H1 (cell line): ENCODE results near the gene LCE1E. TPM values are rescaled to one million over a fixed set of nuclear protein-coding genes. Genes with fewer than 3 reads are reported as not detected.

Experiments
- CTCF ChIA-PET: fragments of 300-600 bp; sonication (Branson Sonifier 250); formaldehyde crosslinking; loops from one replicate; lab custom pipeline; 2021; ENCODE audit not compliant: partially characterized antibody; lab: Charles Lee
- POLR2A ChIA-PET: fragments of 300-600 bp; sonication (Branson Sonifier 250); formaldehyde crosslinking; loops from one replicate; lab custom pipeline; 2021; ENCODE audit warnings: inconsistent platforms; ENCODE audit not compliant: partially characterized antibody; lab: Charles Lee
- DNase-seq, 2 experiments: peaks; one replicate each; pipeline versions ENCODE4 v3.0.0 to v3.0.0-alpha.2; 2010 to 2022; ENCODE audit warnings: low spot score in 2 of 2, low read depth in 1 of 2, mixed read lengths in 1 of 2
- FAIRE-seq: peaks from 2 replicates; lab custom pipeline; 2011; peaks lifted over from hg19 to GRCh38; lab: Jason Lieb, UNC
- H2AFZ ChIP-seq: 2 replicates; pipeline ENCODE4 v1.8.1; 2012; ENCODE audit warnings: low read length, inconsistent platforms
- H2AK5ac ChIP-seq: 2 replicates; pipeline ENCODE4 v1.6.1; 2013; ENCODE audit warnings: low read depth, low read length
- H2BK120ac ChIP-seq: replicated peaks from 2 replicates; pipeline ENCODE3; 2013; ENCODE audit warnings: low read depth, low read length, inconsistent platforms
- H2BK12ac ChIP-seq: 2 replicates; pipeline ENCODE4 v1.6.1; 2013; ENCODE audit warnings: low read depth, low read length
- H2BK15ac ChIP-seq: 2 replicates; pipeline ENCODE4 v1.6.1; 2013; ENCODE audit warnings: low read length
- H2BK20ac ChIP-seq: 2 replicates; pipeline ENCODE4 v1.6.1; 2013; ENCODE audit warnings: low read length
- H2BK5ac ChIP-seq: 2 replicates; pipeline ENCODE4 v1.6.1; 2013; ENCODE audit warnings: low read depth, low read length
- H3K14ac ChIP-seq: 2 replicates; pipeline ENCODE4 v1.6.1; 2013; ENCODE audit warnings: inconsistent platforms; ENCODE audit not compliant: insufficient read length
- H3K18ac ChIP-seq: 2 replicates; pipeline ENCODE4 v1.6.1; 2013; ENCODE audit warnings: low read length; ENCODE audit errors: extremely low read depth
- H3K23ac ChIP-seq: 2 replicates; pipeline ENCODE4 v1.6.1; 2013; ENCODE audit warnings: inconsistent platforms; ENCODE audit not compliant: insufficient read length
- H3K23me2 ChIP-seq: 2 replicates; pipeline ENCODE4 v1.6.1; 2013; ENCODE audit warnings: low read depth, low read length
- H3K27ac ChIP-seq: 2 replicates; pipeline ENCODE4 v1.6.1; 2011; ENCODE audit warnings: low read depth, low read length, inconsistent platforms
- H3K27me3 ChIP-seq, 4 experiments: replicated peaks in 1 of 4; 1 replicate in 1 of 4; 2 replicates in 3 of 4; pipeline versions ENCODE4 v1.6.1 to v1.8.1; 2011 to 2013; ENCODE audit warnings: low read length in 3 of 4, mild to moderate bottlenecking in 3 of 4, inconsistent platforms in 2 of 4, mixed read lengths in 2 of 4, moderate library complexity in 1 of 4; ENCODE audit not compliant: control insufficient read depth in 3 of 4, insufficient read depth in 3 of 4; ENCODE audit errors: extremely low read depth in 1 of 4
- H3K36me3 ChIP-seq, 4 experiments: 2 replicates each; pipeline versions ENCODE4 v1.6.1 to v1.8.1; 2011 to 2013; ENCODE audit warnings: mild to moderate bottlenecking in 4 of 4, low read length in 3 of 4, moderate library complexity in 2 of 4, control low read depth in 1 of 4, inconsistent platforms in 1 of 4; ENCODE audit not compliant: insufficient read depth in 4 of 4, control insufficient read depth in 2 of 4
- H3K4ac ChIP-seq: replicated peaks from 2 replicates; pipeline ENCODE3; 2013; ENCODE audit warnings: low read length, low read depth, mixed read lengths, inconsistent platforms; ENCODE audit not compliant: insufficient read length
- H3K4me1 ChIP-seq, 4 experiments: replicated peaks in 1 of 4; 1 replicate in 1 of 4; 2 replicates in 3 of 4; pipeline versions ENCODE4 v1.6.1 to v1.8.1; 2011 to 2013; ENCODE audit warnings: low read length in 3 of 4, inconsistent platforms in 2 of 4, mixed read lengths in 1 of 4; ENCODE audit not compliant: insufficient read depth in 4 of 4, control insufficient read depth in 3 of 4
- H3K4me2 ChIP-seq, 2 experiments: 2 replicates each; pipeline versions ENCODE4 v1.6.1 to v1.8.1; 2011 to 2013; ENCODE audit warnings: low read depth in 2 of 2, low read length in 2 of 2, control low read depth in 1 of 2, inconsistent platforms in 1 of 2, mild to moderate bottlenecking in 1 of 2; ENCODE audit not compliant: insufficient read depth in 1 of 2
- H3K4me3 ChIP-seq, 4 experiments: fragments of 200-600, 300-600 bp in 1 of 4; sonication (generic), shearing (Covaris generic), sonication (Bioruptor Twin) in 1 of 4; 2 replicates each; pipeline versions ENCODE4 v1.5.1 to v1.8.1; 2011 to 2016; ENCODE audit warnings: low read length in 4 of 4, low read depth in 3 of 4, control low read depth in 2 of 4, inconsistent platforms in 2 of 4, mild to moderate bottlenecking in 2 of 4, mixed read lengths in 1 of 4, moderate library complexity in 1 of 4; ENCODE audit not compliant: insufficient read depth in 2 of 4; ENCODE audit errors: extremely low read depth in 1 of 4
- H3K56ac ChIP-seq: replicated peaks from 2 replicates; pipeline ENCODE3; 2013; ENCODE audit warnings: low read depth, mild to moderate bottlenecking, mixed read lengths, low read length, inconsistent platforms; ENCODE audit not compliant: insufficient read length
- H3K79me1 ChIP-seq: 2 replicates; pipeline ENCODE4 v1.6.1; 2013; ENCODE audit warnings: low read depth, low read length, control low read depth
- H3K79me2 ChIP-seq, 2 experiments: 2 replicates each; pipeline versions ENCODE4 v1.6.1 to v1.8.1; 2012 to 2013; ENCODE audit warnings: low read length in 2 of 2, mild to moderate bottlenecking in 2 of 2, inconsistent platforms in 1 of 2; ENCODE audit not compliant: insufficient read depth in 2 of 2, control insufficient read depth in 1 of 2
- H3K9ac ChIP-seq, 4 experiments: replicated peaks in 1 of 4; 1 replicate in 1 of 4; 2 replicates in 3 of 4; pipeline versions ENCODE4 v1.6.1 to v1.8.1; 2011 to 2013; ENCODE audit warnings: low read depth in 3 of 4, low read length in 3 of 4, control low read depth in 2 of 4, mild to moderate bottlenecking in 2 of 4, moderate library complexity in 2 of 4, inconsistent platforms in 1 of 4; ENCODE audit errors: extremely low read depth in 1 of 4
- H3K9me3 ChIP-seq, 2 experiments: 2 replicates each; pipeline versions ENCODE4 v1.6.1 to v1.8.1; 2012 to 2013; ENCODE audit warnings: mild to moderate bottlenecking in 2 of 2, moderate library complexity in 2 of 2, control low read depth in 1 of 2, inconsistent platforms in 1 of 2, low read depth in 1 of 2, low read length in 1 of 2, mixed read lengths in 1 of 2; ENCODE audit not compliant: insufficient read depth in 2 of 2
- H4K20me1 ChIP-seq, 2 experiments: replicated peaks in 1 of 2; 2 replicates each; pipeline versions ENCODE3 to v1.8.1; 2011 to 2013; ENCODE audit warnings: inconsistent platforms in 2 of 2, low read length in 2 of 2, mild to moderate bottlenecking in 1 of 2; ENCODE audit not compliant: insufficient read depth in 2 of 2, control insufficient read depth in 1 of 2
- H4K5ac ChIP-seq: 2 replicates; pipeline ENCODE4 v1.6.1; 2013; ENCODE audit warnings: low read length, low read depth, mixed read lengths, inconsistent platforms; ENCODE audit not compliant: insufficient read length
- H4K8ac ChIP-seq: 2 replicates; pipeline ENCODE4 v1.8.0; 2013; ENCODE audit warnings: mild to moderate bottlenecking, moderate library complexity, low read length, inconsistent platforms; ENCODE audit not compliant: insufficient read depth; ENCODE audit errors: extremely low read depth
- H4K91ac ChIP-seq: replicated peaks from 2 replicates; pipeline ENCODE3; 2013; ENCODE audit warnings: low read length, mixed read lengths, inconsistent platforms; ENCODE audit not compliant: insufficient read length
- ATF2 ChIP-seq: IDR thresholded peaks from 2 replicates; pipeline ENCODE4 v1.6.1; 2012; ENCODE audit warnings: low read length, inconsistent platforms
- HDAC6 ChIP-seq: IDR thresholded peaks from one replicate; pipeline ENCODE4 v1.7.1; 2012; ENCODE audit warnings: low read depth, mild to moderate bottlenecking, inconsistent platforms, low read length, moderate library complexity
- KDM5A ChIP-seq: fragments of 200-600 bp; IDR thresholded peaks from 2 replicates; pipeline ENCODE4 v1.7.1; 2012; ENCODE audit warnings: mild to moderate bottlenecking, low read length, inconsistent platforms, mixed read lengths
- NRF1 ChIP-seq: IDR thresholded peaks from 2 replicates; pipeline ENCODE4 v1.6.1; 2011; ENCODE audit warnings: mild to moderate bottlenecking, low read depth, low read length, improper control_type of control experiment
- PHF8 ChIP-seq: fragments of 200-600 bp; sonication (generic); conservative IDR thresholded peaks from 2 replicates; pipeline ENCODE4 v1.7.1; 2012; ENCODE audit warnings: low read depth, mild to moderate bottlenecking, inconsistent platforms, low read length, moderate library complexity
- RFX5 ChIP-seq: IDR thresholded peaks from 2 replicates; pipeline ENCODE4 v1.6.1; 2011; ENCODE audit warnings: low read depth, low read length, improper control_type of control experiment, borderline replicate concordance
- SIN3A ChIP-seq, 2 experiments: IDR thresholded peaks in 1 of 2; conservative IDR thresholded peaks in 1 of 2; 2 replicates each; pipeline ENCODE4 v1.6.1; 2011 to 2012; ENCODE audit warnings: low read length in 2 of 2, improper control_type of control experiment in 1 of 2, low read depth in 1 of 2, mild to moderate bottlenecking in 1 of 2
- WGBS, 2 experiments: shearing (Covaris generic) in 1 of 2; methylation state at CpG; one replicate each; pipeline versions ENCODE4 v1.1.6 to v1.1.7; 2013 to 2015; ENCODE audit warnings: low lambda C conversion rate in 2 of 2, mixed read lengths in 2 of 2, inconsistent platforms in 1 of 2, low coverage in 1 of 2, missing lambda C conversion rate in 1 of 2; ENCODE audit not compliant: insufficient replicate concordance in 2 of 2, insufficient coverage in 1 of 2, insufficient read length in 1 of 2; ENCODE audit errors: extremely low coverage in 1 of 2, missing lambda C conversion rate in 1 of 2; 5-methylcytosine and 5-hydroxymethylcytosine counted together
- polyA plus RNA-seq, 7 experiments: library from polyadenylated mRNA; depleted of rRNA in 3 of 7; stranded (reverse) in 5 of 7; unstranded in 2 of 7; fragments of >200 nt in 5 of 7; fragments of 200-250 nt in 2 of 7; gene quantifications; 1 replicate in 5 of 7; 2 replicates in 1 of 7; 4 replicates in 1 of 7; pipeline versions ENCODE4 v1.2.1 to v1.2.3, GENCODE V29; 2011 to 2013; ENCODE audit warnings: missing spikeins in 2 of 7, mixed read lengths in 2 of 7
- total RNA-seq: library from RNA; stranded (reverse); fragmentation: NEBNext Ultra II Directional; extraction: Animal tissue kit (Norgen Biotek cat#: 25700); gene quantifications from 2 replicates; pipeline ENCODE4 v1.2.1, GENCODE V29; 2021

LCE1E gene
- total and polyA plus RNA-seq, 2 of the 8 experiments (the other 6 are each of a cell fraction or from before 2014, with no cell fraction given), result not detected

- Histone ChIP-seq H3K23me2 (no peaks in the 10 kb centered on the region), H3K9me3 (peaks cover 80 to 90% of the 10 kb centered on the region in 2 experiments), H3K27me3 (no peaks in the 10 kb centered on the region), H3K4ac (no peak overlapping the region), H3K79me2 (no peaks in the 10 kb centered on the region), H2AK5ac (no peak overlapping the region), H2BK5ac (no peak overlapping the region), H3K18ac (no peak overlapping the region), H3K27ac (no peak overlapping the region), H2BK120ac (no peak overlapping the region), H3K9ac (no peak overlapping the region), H4K91ac (no peak overlapping the region), H2BK20ac (no peak overlapping the region), H3K56ac (no peak overlapping the region), H3K4me2 (no peak overlapping the region), H3K23ac (no peak overlapping the region), H3K79me1 (no peaks in the 10 kb centered on the region), H3K4me3 (no peak overlapping the region), H4K8ac (no peak overlapping the region), H4K20me1 (no peaks in the 10 kb centered on the region), H3K36me3 (no peaks in the 10 kb centered on the region; a peak in 1 of 8 replicates), H3K4me1 (no peaks in the 10 kb centered on the region), H2AFZ (no peak overlapping the region), H2BK12ac (no peak overlapping the region), H4K5ac (no peak overlapping the region), H2BK15ac (no peak overlapping the region), H3K14ac (no peak overlapping the region)
- ChIA-PET CTCF (no interaction called here), POLR2A (no interaction called here)
- TF ChIP-seq ATF2, result no peak
- TF ChIP-seq RFX5, result no peak
- no peak for TF ChIP-seq SIN3A (conservative IDR thresholded peaks at IDR 0.05 in 1 of 2, IDR thresholded peaks at IDR 0.05 in 1 of 2; ENCODE audit: low read depth in 1 of 2, low read length in 2 of 2)
- TF ChIP-seq NRF1, result no peak
- TF ChIP-seq PHF8, result no peak
- TF ChIP-seq HDAC6, result no peak
- TF ChIP-seq KDM5A, result no peak
- FAIRE-seq, result no peak
- 65% methylated on average over 2 of the region's 2 CpGs; no CpG with 5 or more reads in 1 of the 2 experiments for whole genome bisulfite sequencing, 2 experiments
- no peak for DNase-seq
Observed at GRCh38 chr1:152743371-152744145, 42.5 kb upstream of the LCE1E start.
